GM18498 (cell line): Measurements from ENCODE around the gene CCDC92.
"Not testable (repeated sequence)": the region's sequence is repeated elsewhere in the genome, so short reads cannot be mapped to it uniquely, and the experiment has no call there.

Experiments
- ATAC-seq: cut with Tn5 transposase; IDR thresholded peaks from one replicate; pipeline ENCODE4 v1.9.1; 2021; ENCODE audit warnings: mild to moderate bottlenecking, moderate library complexity; ENCODE audit not compliant: unreplicated experiment

Gene CCDC92

DNA sequence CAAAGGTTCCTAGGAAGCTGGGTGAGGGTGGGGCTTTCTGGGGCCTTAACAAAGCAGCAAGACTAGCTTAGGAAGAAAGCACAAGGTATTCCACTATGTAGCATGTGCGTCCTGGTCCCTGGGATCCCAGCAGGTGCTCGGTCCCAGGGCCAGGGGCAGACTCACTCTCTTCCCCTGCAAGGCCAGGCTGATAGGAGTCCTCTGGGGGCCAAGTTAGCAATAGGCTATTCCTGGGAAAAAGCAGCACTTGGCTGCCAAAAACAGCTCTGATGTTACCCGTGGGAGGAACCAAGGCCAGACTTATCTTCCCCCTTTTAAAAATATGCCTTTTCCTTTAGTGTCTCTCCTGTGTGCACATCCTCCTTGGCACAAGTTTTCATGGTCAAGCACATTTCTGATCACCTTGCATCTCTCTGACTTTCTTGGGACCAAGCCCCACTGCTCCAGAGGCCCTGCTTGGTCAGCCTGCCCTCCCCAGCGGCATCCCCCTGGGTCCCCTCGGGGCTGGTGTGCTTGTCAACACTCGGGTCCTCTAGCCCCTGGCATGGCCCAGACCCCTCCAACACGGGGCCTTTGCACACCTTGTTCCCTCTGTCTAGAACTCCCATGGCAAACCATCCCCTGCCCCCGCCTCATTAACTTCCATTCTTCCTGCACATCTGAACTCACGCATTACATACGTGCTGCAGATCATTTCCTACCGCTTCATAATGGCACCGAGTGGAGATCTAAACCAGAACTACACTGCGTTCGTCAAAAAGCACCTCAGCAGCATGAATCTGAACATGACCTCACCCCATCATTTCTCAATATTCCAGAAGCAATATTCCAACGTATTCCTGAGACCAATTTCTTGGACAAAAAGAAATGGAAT is 21.9 kb downstream of the CCDC92 start:
- ATAC-seq: no peak

DNA sequence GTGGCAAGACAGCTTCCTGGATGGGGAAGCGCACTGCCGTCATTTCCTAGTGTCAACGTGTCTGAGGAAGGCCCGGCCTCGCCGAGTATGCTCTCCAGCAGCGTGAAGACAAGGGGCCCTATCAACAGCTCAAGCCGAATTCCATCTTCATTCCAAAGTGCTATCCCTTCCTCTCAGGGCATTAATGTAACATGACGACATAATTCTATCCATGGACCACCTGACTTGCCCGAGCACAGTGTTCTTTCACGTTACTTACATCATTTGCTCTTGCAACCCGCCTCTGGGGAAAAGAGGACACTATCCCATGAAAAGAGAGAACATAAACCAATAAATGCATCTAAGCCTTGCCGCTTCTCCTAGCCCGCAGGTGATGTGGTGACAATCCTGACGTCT is 22.9 kb downstream of the CCDC92 start:
- ATAC-seq: no peak

GRCh38 chr12:123948796-123949769 is 23.5 kb downstream of the CCDC92 start:
- ATAC-seq: no peak

DNA sequence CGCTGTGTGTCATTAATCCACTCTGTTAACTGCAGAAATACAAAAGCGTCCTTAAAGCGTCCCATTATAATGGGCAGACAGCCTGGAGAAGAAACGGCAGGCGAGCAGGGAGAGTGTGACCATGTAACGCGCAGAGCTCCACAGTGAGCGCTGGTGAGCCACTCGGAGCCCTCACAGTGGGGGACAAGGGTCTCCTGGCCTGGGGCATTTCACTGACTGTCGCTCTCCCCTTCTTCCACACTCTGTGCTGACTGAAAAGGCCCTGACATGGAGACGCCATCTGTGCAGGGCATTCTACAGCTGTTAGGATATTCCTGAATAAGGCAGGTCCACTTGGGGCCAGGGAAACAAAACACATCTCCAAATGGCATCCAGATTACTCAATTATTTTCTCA is 24.2 kb downstream of the CCDC92 start:
- no peak for ATAC-seq

DNA sequence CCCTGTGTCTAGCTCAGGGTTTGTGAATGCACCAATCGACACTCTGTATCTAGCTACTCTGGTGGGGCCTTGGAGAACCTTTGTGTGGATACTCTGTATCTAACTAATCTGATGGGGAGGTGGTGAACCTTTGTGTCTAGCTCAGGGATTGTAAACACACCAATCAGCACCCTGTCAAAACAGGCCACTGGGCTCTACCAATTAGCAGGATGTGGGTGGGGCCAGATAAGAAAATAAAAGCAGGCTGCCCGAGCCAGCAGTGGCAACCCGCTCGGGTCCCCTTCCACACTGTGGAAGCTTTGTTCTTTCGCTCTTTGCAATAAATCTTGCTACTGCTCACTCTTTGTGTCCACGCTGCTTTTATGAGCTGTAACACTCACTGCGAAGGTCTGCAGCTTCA is 25.1 kb downstream of the CCDC92 start:
- ATAC-seq: not testable (repeated sequence)

DNA sequence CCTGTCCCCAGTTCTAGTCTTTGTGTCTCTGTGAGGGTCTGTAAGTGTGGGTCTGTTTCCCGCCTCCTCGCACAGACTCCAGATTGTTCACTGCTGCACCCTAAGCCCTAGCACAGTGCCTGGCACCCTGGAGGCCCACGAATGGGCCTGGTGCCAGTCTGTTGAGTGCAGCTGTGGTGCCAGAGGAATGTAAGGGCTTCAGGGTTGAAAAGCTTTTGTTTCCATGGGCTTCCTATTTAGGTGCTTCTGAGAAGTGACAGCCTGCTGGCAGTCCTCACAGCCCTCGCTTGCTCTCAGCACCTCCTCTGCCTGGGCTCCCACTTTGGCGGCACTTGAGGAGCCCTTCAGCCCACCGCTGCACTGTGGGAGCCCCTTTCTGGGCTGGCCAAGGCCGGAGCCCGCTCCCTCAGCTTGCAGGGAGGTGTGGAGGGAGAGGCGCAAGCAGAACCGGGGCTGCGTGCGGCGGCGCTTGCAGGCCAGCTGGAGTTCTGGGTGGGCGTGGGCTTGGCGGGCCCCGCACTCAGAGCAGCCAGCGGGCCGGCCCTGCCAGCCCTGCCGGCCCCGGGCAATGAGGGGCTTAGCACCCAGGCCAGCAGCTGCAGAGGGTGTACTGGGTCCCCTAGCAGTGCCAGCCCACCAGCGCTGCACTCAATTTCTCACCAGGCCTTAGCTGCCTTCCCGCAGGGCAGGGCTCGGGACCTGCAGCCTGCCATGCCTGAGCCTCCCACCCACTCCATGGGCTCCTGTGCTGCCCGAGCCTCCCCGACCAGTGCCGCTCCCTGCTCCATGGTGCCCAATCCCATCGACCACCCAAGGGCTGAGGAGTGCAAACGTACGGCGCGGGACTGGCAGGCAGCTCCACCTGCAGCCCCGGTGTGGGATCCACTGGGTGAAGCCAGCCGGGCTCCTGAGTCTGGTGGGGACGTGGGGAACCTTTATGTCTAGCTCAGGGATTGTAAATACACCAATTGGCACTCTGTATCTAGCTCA is 25.8 kb downstream of the CCDC92 start:
- not testable (repeated sequence) for ATAC-seq

DNA sequence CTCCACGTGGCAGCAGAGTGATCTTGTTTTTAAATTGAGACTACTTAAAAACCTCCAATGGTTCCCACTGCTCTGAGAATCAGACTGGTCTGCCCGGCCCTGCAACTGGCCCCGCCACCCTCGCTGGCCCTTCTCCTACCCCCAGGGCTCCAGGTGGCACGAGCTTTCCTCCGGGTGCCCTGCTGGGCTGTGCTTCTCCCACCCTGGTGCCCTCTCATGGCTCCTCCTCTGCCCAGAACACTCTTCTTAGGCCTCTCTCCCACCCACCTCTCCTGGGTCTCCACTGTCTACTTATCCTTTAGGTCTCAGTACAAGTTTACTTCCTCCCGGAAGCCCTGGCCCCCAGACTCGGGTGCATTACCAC is 26.5 kb downstream of the CCDC92 start:
- no peak for ATAC-seq

DNA sequence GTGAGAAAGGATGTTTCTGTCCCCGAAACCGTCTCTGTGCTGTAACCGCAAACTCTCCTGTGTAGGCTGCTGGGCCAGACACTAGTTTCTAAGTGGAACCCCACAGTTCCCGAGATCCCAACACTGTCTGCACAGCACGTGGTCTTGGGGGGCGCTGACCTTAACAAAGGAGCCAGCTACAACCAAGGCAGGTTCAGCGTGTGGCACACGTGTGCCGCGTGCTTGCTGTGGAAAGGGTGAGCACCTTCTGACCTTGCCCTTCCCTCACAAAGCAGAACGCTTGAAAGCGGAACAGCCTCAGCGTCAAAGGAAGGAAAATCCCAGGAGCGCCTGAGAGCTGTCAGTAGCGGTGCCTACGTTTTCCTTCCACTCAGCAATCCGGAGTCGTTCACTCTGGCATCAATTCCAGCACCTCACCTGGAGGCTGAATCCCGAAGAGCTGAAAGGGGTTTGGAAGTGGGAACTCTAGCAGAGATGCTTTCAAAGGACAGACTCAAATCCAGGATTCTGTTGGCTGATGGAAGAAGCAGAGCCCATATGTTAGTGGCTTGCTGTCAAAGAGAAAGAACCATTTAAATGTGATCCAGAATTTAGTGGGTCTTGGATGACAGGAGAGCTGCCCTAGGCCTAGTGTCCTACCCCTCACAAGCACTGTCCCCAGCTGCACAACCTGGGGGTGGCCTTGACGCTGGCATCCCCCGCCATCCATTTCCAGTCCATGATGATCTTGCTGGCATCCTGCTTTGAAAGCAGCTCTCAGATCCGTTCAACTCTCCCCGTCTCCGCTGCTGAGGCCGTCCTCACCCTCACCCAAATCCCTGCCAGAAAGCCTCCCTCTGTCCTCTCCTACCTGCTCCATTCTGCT is 27.1 kb downstream of the CCDC92 start:
- ATAC-seq: no peak

GRCh38 chr12:123944696-123945095 is 27.9 kb downstream of the CCDC92 start:
- ATAC-seq: no peak

GRCh38 chr12:123943816-123944215 is 28.8 kb downstream of the CCDC92 start:
- no peak for ATAC-seq

GRCh38 chr12:123942911-123943648 is 29.6 kb downstream of the CCDC92 start:
- ATAC-seq: no peak

DNA sequence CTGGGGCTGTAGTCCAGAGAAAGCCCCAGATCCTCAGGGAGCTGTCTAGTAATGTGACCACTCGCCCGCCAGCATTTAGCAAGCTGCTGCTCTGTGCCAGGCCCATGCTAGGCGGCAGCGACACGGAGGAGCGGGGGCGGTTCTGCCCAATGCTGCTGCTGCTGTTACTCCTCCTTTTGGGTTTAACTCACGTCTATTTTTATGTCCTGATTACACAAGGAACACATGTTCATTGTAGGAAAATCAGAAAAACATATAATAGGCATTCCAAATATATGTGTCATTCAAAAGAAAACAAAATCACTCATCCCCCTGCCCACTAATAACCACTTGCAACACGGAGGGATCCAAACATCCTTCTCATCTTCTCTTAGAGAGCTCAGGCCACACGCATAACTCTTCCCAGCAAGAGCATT is 30.4 kb downstream of the CCDC92 start:
- no peak for ATAC-seq

DNA sequence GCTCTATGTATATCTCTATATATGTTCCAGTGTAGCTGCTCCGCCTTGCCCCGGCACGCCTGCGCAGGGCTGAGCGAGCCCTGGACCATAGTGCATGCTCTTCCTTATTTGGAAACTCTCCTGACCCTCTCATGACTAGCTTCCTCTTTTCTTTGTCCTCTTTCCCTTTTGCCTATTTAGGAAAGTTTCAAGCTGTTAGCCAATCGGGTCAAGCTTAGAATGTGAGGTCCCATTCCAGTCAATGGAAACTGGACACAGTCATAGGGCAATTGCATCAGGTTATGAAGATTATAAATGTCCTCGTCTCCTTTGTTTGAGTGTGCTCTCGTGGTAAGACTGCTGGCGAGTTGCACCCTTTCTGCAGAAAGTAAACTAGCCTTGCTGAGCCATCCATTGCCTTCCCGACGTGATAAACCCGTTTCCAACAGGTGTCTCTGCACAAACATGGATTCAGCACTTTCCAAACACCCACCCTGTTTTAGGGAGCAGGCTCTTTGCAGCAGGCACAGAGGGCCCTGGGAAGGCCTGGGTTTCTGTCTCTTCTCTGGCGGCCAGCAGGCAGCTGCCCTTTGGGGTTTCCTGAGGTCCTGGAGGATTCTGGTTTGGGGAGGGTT is 30.9 kb downstream of the CCDC92 start:
- no peak for ATAC-seq

GRCh38 chr12:123941000-123941399 is 31.6 kb downstream of the CCDC92 start:
- no peak for ATAC-seq

DNA sequence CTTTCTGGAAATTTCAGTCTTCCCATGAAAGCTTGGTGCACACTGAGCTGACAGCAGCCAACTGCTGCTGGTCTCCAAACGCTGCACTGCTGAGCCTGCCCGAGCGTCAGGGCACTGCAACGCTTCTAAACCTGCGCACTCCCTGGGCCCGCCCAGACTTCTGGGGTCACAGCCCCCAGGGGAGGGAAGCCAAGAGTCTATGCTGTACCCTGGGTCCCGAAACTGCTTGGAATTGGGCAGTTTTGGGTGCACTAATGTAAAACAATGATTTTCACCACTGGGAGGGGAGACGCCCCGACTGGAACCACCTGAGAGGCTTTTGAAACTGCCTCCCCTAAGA is 32.0 kb downstream of the CCDC92 start:
- no peak for ATAC-seq

DNA sequence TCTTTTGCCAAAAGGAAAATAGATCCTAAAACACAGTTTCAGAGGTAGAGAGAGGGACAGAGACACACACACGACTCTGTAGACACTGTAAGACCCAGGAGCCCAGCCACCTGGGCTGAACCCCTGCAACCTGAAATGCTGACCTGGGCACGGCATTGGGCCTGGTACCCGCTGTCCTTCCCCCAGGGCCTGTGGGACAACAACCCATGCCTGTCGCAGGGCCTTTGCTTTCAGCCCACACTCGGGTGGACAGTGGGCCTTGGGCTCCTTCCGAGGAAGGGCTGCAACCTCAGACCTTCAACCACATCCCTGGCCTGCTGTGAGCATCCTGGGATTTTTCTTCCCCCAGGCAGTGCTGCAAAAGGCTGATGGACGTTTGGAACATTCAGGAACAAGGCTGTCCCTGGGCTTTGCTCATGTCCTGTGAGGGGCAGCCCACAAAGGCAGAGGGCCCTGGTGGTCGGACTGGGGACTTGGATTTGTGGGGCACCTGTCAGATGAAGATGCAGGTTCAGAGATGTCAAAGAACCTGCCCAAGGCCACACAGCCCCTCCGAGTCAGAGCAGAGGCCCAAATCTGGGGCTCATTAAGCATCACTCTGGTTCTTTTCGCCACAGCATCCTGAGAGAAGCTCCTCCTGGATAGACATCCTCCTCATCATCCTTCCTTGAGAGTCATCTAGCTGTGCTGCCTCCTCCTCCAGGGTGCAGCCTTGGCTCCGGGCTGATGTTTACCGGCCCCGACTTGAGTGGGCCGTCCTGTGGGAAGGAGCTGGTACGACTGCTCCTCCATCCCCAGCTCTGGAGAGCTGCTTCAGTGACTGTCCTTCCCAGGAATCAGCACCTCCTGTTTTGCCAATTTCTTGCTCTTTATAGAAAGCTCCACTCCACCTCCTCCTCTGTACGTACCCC is 32.7 kb downstream of the CCDC92 start:
- ATAC-seq: no peak

GRCh38 chr12:123938679-123939480 is 33.8 kb downstream of the CCDC92 start:
- ATAC-seq: no peak
